Liver (tissue), 9 donors: ENCODE data around the gene CD180. TPM values are rescaled to one million over a fixed set of nuclear protein-coding genes. Genes with fewer than 3 reads are reported as not detected.

Source experiments
- DNase-seq: peaks from one replicate; pipeline ENCODE4 v3.0.0-alpha.2; 2017; ENCODE audit warnings: low spot score
- H3K27ac ChIP-seq, 2 donors: one replicate each; pipeline ENCODE4 v1.7.0; 2013; ENCODE audit warnings: inconsistent platforms in 2 of 2, low read length in 2 of 2, control low read depth in 1 of 2, low read depth in 1 of 2, mild to moderate bottlenecking in 1 of 2
- H3K27me3 ChIP-seq, 4 donors: one replicate each; pipeline versions ENCODE4 v1.6.1 to v1.7.0; 2013; ENCODE audit warnings: low read length in 3 of 4, inconsistent platforms in 1 of 4, mild to moderate bottlenecking in 1 of 4, moderate library complexity in 1 of 4; ENCODE audit not compliant: control insufficient read depth in 4 of 4, insufficient read depth in 4 of 4
- H3K36me3 ChIP-seq, 4 donors: one replicate each; pipeline versions ENCODE4 v1.6.1 to v1.7.0; 2013; ENCODE audit warnings: low read length in 3 of 4, mild to moderate bottlenecking in 3 of 4, low read depth in 1 of 4, moderate library complexity in 1 of 4; ENCODE audit not compliant: control insufficient read depth in 4 of 4, insufficient read depth in 3 of 4
- H3K4me1 ChIP-seq, 4 donors: one replicate each; pipeline versions ENCODE4 v1.6.1 to v1.7.0; 2013; ENCODE audit warnings: low read length in 3 of 4, mild to moderate bottlenecking in 3 of 4, moderate library complexity in 1 of 4; ENCODE audit not compliant: control insufficient read depth in 4 of 4, insufficient read depth in 4 of 4
- H3K4me3 ChIP-seq, 3 donors: one replicate each; pipeline versions ENCODE4 v1.6.1 to v1.7.0; 2013; ENCODE audit warnings: low read length in 3 of 3, control low read depth in 1 of 3, low read depth in 1 of 3, mild to moderate bottlenecking in 1 of 3
- H3K9ac ChIP-seq, 2 donors: one replicate each; pipeline ENCODE4 v1.7.0; 2013; ENCODE audit warnings: low read length in 2 of 2, mild to moderate bottlenecking in 2 of 2, moderate library complexity in 2 of 2, control low read depth in 1 of 2, low read depth in 1 of 2
- H3K9me3 ChIP-seq, 4 donors: one replicate each; pipeline versions ENCODE4 v1.6.1 to v1.7.0; 2013; ENCODE audit warnings: low read length in 3 of 4; ENCODE audit not compliant: control insufficient read depth in 4 of 4
- EGR1 ChIP-seq, 2 donors: IDR thresholded peaks; 2 replicates each; pipeline ENCODE4 v1.6.1; 2016 to 2018; ENCODE audit warnings: antibody characterized with exemption in 2 of 2, low read depth in 2 of 2
- FOXA2 ChIP-seq: IDR thresholded peaks from 2 replicates; pipeline ENCODE4 v1.6.1; 2016; ENCODE audit warnings: antibody characterized with exemption
- HNF4A ChIP-seq, 2 donors: conservative IDR thresholded peaks; 2 replicates each; pipeline ENCODE4 v1.6.1; 2016; ENCODE audit warnings: antibody characterized with exemption in 2 of 2, mild to moderate bottlenecking in 2 of 2
- HNF4G ChIP-seq: IDR thresholded peaks from 2 replicates; pipeline ENCODE4 v1.6.1; 2016; ENCODE audit warnings: antibody characterized with exemption
- JUND ChIP-seq, 2 donors: IDR thresholded peaks; 2 replicates each; pipeline ENCODE4 v1.6.1; 2016; ENCODE audit warnings: antibody characterized with exemption in 2 of 2
- RAD21 ChIP-seq, 2 donors: IDR thresholded peaks; 2 replicates each; pipeline ENCODE4 v1.6.1; 2016; ENCODE audit warnings: antibody characterized with exemption in 2 of 2, mild to moderate bottlenecking in 2 of 2
- RXRA ChIP-seq, 2 donors: IDR thresholded peaks; 2 replicates each; pipeline ENCODE4 v1.6.1; 2017 to 2018; ENCODE audit warnings: antibody characterized with exemption in 2 of 2, mild to moderate bottlenecking in 1 of 2
- SP1 ChIP-seq: IDR thresholded peaks from 2 replicates; pipeline ENCODE4 v1.6.1; 2018; ENCODE audit warnings: antibody characterized with exemption, mild to moderate bottlenecking
- TAF1 ChIP-seq: conservative IDR thresholded peaks from 2 replicates; pipeline ENCODE4 v1.6.1; 2016; ENCODE audit warnings: antibody characterized with exemption, mild to moderate bottlenecking
- YY1 ChIP-seq: IDR thresholded peaks from 2 replicates; pipeline ENCODE4 v1.6.1; 2016; ENCODE audit warnings: antibody characterized with exemption, mild to moderate bottlenecking
- WGBS: extraction: QIAGEN DNeasy Blood & Tissue Kit; methylation state at CpG from one replicate; pipeline ENCODE4 v1.1.7; 2013; 5-methylcytosine and 5-hydroxymethylcytosine counted together
- polyA plus RNA-seq, 2 donors: library from polyadenylated mRNA; stranded (reverse) in 1 of 2; unstranded in 1 of 2; fragments of 200-250 nt in 1 of 2; fragments of >200 nt in 1 of 2; fragmentation: Nextera tagmentation in 1 of 2; extraction: Ambion mirVana in 1 of 2; gene quantifications; one replicate each; pipeline versions ENCODE4 v1.2.1 to v1.2.3, GENCODE V29; 2013 to 2015
- total RNA-seq, 2 donors: library from RNA; depleted of rRNA; stranded (reverse); fragments of >200 nt; gene quantifications; one replicate each; pipeline ENCODE4 v1.2.3, GENCODE V29; 2014
- TF ChIP-seq, protein P1 (sequence below): IDR thresholded peaks from 2 replicates; pipeline ENCODE4 v1.6.1; 2016; ENCODE audit warnings: antibody characterized with exemption, mild to moderate bottlenecking
- TF ChIP-seq, protein P2 (sequence below): IDR thresholded peaks from 2 replicates; pipeline ENCODE4 v1.6.1; 2016; ENCODE audit warnings: antibody characterized with exemption
- TF ChIP-seq, protein P3 (sequence below): IDR thresholded peaks from 2 replicates; pipeline ENCODE4 v1.6.1; 2016; ENCODE audit warnings: antibody characterized with exemption
- TF ChIP-seq, protein P4 (sequence below): fragments of 150-350 bp; IDR thresholded peaks from 2 replicates; pipeline ENCODE4 v1.5.1; 2017; ENCODE audit warnings: improper control_type of control experiment, low read depth, low read length; ENCODE audit not compliant: missing input control
- TF ChIP-seq, protein P5 (sequence below): IDR thresholded peaks from 2 replicates; pipeline ENCODE4 v1.6.1; 2016; ENCODE audit warnings: antibody characterized with exemption
- donor health status: healthy.
- donor health status: healthy.
- donor health status: healthy.
- donor health status: healthy.
- donor health status: healthy.

CD180 gene
- total and polyA plus RNA-seq, 4 donors = 0.33 to 3.7 (median 0.78) TPM

DNA sequence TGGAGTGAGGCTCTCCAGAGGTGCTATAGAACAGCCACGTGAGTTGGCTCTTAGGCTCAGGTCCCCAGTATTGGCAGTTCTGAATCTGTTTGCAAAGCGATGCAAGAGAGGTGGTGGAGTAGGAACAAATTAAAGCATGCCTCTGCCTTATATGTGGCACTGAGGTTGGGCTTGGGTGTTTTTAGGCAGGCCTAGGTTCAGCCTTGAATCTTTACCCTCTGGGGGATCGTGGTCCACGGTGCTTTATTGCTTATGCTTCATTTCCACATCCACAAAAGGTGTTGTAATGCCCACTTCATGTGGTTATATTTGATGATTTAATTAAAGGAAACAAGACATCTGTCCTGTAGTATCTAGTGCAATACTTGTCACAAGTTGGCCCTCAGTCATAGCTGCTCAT lies 56.2 kb downstream of the CD180 start:
- Histone ChIP-seq H3K4me3 (no peak overlapping the region), H3K27ac (no peak overlapping the region), H3K27me3 (no peaks in the 10 kb centered on the region), H3K9me3 (no peaks in the 10 kb centered on the region), H3K36me3 (peaks cover 5 to 44% (median 24%) of the 10 kb centered on the region in 4 donors), H3K9ac (no peak overlapping the region), H3K4me1 (peaks cover 0 to 28% (median 17%) of the 10 kb centered on the region in 4 donors)
- WGBS = 92% methylated on average over 4 of the region's 4 CpGs
- no peak for DNase-seq
- no peak for TF ChIP-seq YY1
- TF ChIP-seq, protein P1, sequence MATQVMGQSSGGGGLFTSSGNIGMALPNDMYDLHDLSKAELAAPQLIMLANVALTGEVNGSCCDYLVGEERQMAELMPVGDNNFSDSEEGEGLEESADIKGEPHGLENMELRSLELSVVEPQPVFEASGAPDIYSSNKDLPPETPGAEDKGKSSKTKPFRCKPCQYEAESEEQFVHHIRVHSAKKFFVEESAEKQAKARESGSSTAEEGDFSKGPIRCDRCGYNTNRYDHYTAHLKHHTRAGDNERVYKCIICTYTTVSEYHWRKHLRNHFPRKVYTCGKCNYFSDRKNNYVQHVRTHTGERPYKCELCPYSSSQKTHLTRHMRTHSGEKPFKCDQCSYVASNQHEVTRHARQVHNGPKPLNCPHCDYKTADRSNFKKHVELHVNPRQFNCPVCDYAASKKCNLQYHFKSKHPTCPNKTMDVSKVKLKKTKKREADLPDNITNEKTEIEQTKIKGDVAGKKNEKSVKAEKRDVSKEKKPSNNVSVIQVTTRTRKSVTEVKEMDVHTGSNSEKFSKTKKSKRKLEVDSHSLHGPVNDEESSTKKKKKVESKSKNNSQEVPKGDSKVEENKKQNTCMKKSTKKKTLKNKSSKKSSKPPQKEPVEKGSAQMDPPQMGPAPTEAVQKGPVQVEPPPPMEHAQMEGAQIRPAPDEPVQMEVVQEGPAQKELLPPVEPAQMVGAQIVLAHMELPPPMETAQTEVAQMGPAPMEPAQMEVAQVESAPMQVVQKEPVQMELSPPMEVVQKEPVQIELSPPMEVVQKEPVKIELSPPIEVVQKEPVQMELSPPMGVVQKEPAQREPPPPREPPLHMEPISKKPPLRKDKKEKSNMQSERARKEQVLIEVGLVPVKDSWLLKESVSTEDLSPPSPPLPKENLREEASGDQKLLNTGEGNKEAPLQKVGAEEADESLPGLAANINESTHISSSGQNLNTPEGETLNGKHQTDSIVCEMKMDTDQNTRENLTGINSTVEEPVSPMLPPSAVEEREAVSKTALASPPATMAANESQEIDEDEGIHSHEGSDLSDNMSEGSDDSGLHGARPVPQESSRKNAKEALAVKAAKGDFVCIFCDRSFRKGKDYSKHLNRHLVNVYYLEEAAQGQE = no peak
- TF ChIP-seq, protein P2, sequence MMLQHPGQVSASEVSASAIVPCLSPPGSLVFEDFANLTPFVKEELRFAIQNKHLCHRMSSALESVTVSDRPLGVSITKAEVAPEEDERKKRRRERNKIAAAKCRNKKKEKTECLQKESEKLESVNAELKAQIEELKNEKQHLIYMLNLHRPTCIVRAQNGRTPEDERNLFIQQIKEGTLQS = no peak
- no peak for TF ChIP-seq RAD21 (IDR thresholded peaks at IDR 0.05)
- TF ChIP-seq JUND (IDR thresholded peaks at IDR 0.05) = no peak
- no peak for TF ChIP-seq HNF4A (conservative IDR thresholded peaks at IDR 0.05)
- no peak for TF ChIP-seq SP1
- TF ChIP-seq, protein P3, sequence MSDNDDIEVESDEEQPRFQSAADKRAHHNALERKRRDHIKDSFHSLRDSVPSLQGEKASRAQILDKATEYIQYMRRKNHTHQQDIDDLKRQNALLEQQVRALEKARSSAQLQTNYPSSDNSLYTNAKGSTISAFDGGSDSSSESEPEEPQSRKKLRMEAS = no peak
- TF ChIP-seq, protein P4, sequence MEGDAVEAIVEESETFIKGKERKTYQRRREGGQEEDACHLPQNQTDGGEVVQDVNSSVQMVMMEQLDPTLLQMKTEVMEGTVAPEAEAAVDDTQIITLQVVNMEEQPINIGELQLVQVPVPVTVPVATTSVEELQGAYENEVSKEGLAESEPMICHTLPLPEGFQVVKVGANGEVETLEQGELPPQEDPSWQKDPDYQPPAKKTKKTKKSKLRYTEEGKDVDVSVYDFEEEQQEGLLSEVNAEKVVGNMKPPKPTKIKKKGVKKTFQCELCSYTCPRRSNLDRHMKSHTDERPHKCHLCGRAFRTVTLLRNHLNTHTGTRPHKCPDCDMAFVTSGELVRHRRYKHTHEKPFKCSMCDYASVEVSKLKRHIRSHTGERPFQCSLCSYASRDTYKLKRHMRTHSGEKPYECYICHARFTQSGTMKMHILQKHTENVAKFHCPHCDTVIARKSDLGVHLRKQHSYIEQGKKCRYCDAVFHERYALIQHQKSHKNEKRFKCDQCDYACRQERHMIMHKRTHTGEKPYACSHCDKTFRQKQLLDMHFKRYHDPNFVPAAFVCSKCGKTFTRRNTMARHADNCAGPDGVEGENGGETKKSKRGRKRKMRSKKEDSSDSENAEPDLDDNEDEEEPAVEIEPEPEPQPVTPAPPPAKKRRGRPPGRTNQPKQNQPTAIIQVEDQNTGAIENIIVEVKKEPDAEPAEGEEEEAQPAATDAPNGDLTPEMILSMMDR = no peak
- TF ChIP-seq FOXA2 = no peak
- TF ChIP-seq, protein P5, sequence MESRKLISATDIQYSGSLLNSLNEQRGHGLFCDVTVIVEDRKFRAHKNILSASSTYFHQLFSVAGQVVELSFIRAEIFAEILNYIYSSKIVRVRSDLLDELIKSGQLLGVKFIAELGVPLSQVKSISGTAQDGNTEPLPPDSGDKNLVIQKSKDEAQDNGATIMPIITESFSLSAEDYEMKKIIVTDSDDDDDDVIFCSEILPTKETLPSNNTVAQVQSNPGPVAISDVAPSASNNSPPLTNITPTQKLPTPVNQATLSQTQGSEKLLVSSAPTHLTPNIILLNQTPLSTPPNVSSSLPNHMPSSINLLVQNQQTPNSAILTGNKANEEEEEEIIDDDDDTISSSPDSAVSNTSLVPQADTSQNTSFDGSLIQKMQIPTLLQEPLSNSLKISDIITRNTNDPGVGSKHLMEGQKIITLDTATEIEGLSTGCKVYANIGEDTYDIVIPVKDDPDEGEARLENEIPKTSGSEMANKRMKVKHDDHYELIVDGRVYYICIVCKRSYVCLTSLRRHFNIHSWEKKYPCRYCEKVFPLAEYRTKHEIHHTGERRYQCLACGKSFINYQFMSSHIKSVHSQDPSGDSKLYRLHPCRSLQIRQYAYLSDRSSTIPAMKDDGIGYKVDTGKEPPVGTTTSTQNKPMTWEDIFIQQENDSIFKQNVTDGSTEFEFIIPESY = no peak
- no peak for TF ChIP-seq HNF4G

DNA sequence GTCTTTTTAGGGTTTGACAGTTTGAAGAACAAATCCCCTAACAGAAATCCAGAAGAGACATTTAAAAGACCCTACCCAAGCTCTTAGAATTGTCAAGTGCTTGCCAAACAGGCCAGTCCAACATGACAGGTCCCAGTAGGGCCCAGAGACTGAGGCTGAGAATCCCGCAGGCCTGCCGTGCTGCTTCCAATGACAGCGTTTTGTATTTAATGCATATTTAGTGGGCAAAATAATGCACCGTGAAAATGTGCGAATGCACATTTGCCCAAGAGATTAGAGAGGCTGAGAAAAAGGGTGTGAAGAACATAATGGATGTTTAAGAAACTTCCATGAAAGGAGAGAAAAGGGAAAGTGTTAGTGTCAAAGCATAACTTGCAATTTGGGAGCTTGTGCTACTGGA lies 57.6 kb downstream of the CD180 start:
- peaks cover 3 to 46% (median 28%) of the 10 kb centered on the region in 4 donors for H3K36me3 ChIP-seq
- H3K9me3 ChIP-seq = no peaks in the 10 kb centered on the region
- TF ChIP-seq, protein P2 = no peak
- TF ChIP-seq, protein P4 = no peak
- TF ChIP-seq FOXA2 (no peak), EGR1 (IDR thresholded peaks at IDR 0.05; ENCODE audit: low read depth in 2 of 2) (no peak), HNF4A (conservative IDR thresholded peaks at IDR 0.05) (no peak), RXRA (IDR thresholded peaks at IDR 0.05) (no peak), HNF4G (no peak), TAF1 (no peak), RAD21 (IDR thresholded peaks at IDR 0.05) (no peak)
- TF ChIP-seq, protein P1 = no peak
- no peak overlapping the region for H3K4me3 ChIP-seq
- DNase-seq = no peak
- peaks cover 0 to 16% (median 8%) of the 10 kb centered on the region in 4 donors for H3K4me1 ChIP-seq
- H3K27ac ChIP-seq = no peak overlapping the region
- H3K27me3 ChIP-seq = no peaks in the 10 kb centered on the region
- WGBS = 97% methylated on average over 5 of the region's 5 CpGs
- H3K9ac ChIP-seq = no peak overlapping the region
